H1 (cell line): ENCODE data around the gene GAB2. TPM values are rescaled to one million over a fixed set of nuclear protein-coding genes. Genes with fewer than 3 reads are reported as not detected.

Source experiments
- CTCF ChIA-PET: fragments of 300-600 bp; sonication (Branson Sonifier 250); formaldehyde crosslinking; loops from one replicate; lab custom pipeline; 2021; ENCODE audit not compliant: partially characterized antibody; lab: Charles Lee
- POLR2A ChIA-PET: fragments of 300-600 bp; sonication (Branson Sonifier 250); formaldehyde crosslinking; loops from one replicate; lab custom pipeline; 2021; ENCODE audit warnings: inconsistent platforms; ENCODE audit not compliant: partially characterized antibody; lab: Charles Lee
- DNase-seq, 2 experiments: peaks; one replicate each; pipeline versions ENCODE4 v3.0.0 to v3.0.0-alpha.2; 2010 to 2022; ENCODE audit warnings: low spot score in 2 of 2, low read depth in 1 of 2, mixed read lengths in 1 of 2
- FAIRE-seq: peaks from 2 replicates; lab custom pipeline; 2011; peaks lifted over from hg19 to GRCh38; lab: Jason Lieb, UNC
- H2AFZ ChIP-seq: 2 replicates; pipeline ENCODE4 v1.8.1; 2012; ENCODE audit warnings: low read length, inconsistent platforms
- H2AK5ac ChIP-seq: 2 replicates; pipeline ENCODE4 v1.6.1; 2013; ENCODE audit warnings: low read depth, low read length
- H2BK120ac ChIP-seq: replicated peaks from 2 replicates; pipeline ENCODE3; 2013; ENCODE audit warnings: low read depth, low read length, inconsistent platforms
- H2BK12ac ChIP-seq: 2 replicates; pipeline ENCODE4 v1.6.1; 2013; ENCODE audit warnings: low read depth, low read length
- H2BK15ac ChIP-seq: 2 replicates; pipeline ENCODE4 v1.6.1; 2013; ENCODE audit warnings: low read length
- H2BK20ac ChIP-seq: 2 replicates; pipeline ENCODE4 v1.6.1; 2013; ENCODE audit warnings: low read length
- H2BK5ac ChIP-seq: 2 replicates; pipeline ENCODE4 v1.6.1; 2013; ENCODE audit warnings: low read depth, low read length
- H3K14ac ChIP-seq: 2 replicates; pipeline ENCODE4 v1.6.1; 2013; ENCODE audit warnings: inconsistent platforms; ENCODE audit not compliant: insufficient read length
- H3K18ac ChIP-seq: 2 replicates; pipeline ENCODE4 v1.6.1; 2013; ENCODE audit warnings: low read length; ENCODE audit errors: extremely low read depth
- H3K23ac ChIP-seq: 2 replicates; pipeline ENCODE4 v1.6.1; 2013; ENCODE audit warnings: inconsistent platforms; ENCODE audit not compliant: insufficient read length
- H3K23me2 ChIP-seq: 2 replicates; pipeline ENCODE4 v1.6.1; 2013; ENCODE audit warnings: low read depth, low read length
- H3K27ac ChIP-seq: 2 replicates; pipeline ENCODE4 v1.6.1; 2011; ENCODE audit warnings: low read depth, low read length, inconsistent platforms
- H3K27me3 ChIP-seq, 4 experiments: replicated peaks in 1 of 4; 1 replicate in 1 of 4; 2 replicates in 3 of 4; pipeline versions ENCODE4 v1.6.1 to v1.8.1; 2011 to 2013; ENCODE audit warnings: low read length in 3 of 4, mild to moderate bottlenecking in 3 of 4, inconsistent platforms in 2 of 4, mixed read lengths in 2 of 4, moderate library complexity in 1 of 4; ENCODE audit not compliant: control insufficient read depth in 3 of 4, insufficient read depth in 3 of 4; ENCODE audit errors: extremely low read depth in 1 of 4
- H3K36me3 ChIP-seq, 4 experiments: 2 replicates each; pipeline versions ENCODE4 v1.6.1 to v1.8.1; 2011 to 2013; ENCODE audit warnings: mild to moderate bottlenecking in 4 of 4, low read length in 3 of 4, moderate library complexity in 2 of 4, control low read depth in 1 of 4, inconsistent platforms in 1 of 4; ENCODE audit not compliant: insufficient read depth in 4 of 4, control insufficient read depth in 2 of 4
- H3K4ac ChIP-seq: replicated peaks from 2 replicates; pipeline ENCODE3; 2013; ENCODE audit warnings: low read length, low read depth, mixed read lengths, inconsistent platforms; ENCODE audit not compliant: insufficient read length
- H3K4me1 ChIP-seq, 4 experiments: replicated peaks in 1 of 4; 1 replicate in 1 of 4; 2 replicates in 3 of 4; pipeline versions ENCODE4 v1.6.1 to v1.8.1; 2011 to 2013; ENCODE audit warnings: low read length in 3 of 4, inconsistent platforms in 2 of 4, mixed read lengths in 1 of 4; ENCODE audit not compliant: insufficient read depth in 4 of 4, control insufficient read depth in 3 of 4
- H3K4me2 ChIP-seq, 2 experiments: 2 replicates each; pipeline versions ENCODE4 v1.6.1 to v1.8.1; 2011 to 2013; ENCODE audit warnings: low read depth in 2 of 2, low read length in 2 of 2, control low read depth in 1 of 2, inconsistent platforms in 1 of 2, mild to moderate bottlenecking in 1 of 2; ENCODE audit not compliant: insufficient read depth in 1 of 2
- H3K4me3 ChIP-seq, 4 experiments: fragments of 200-600, 300-600 bp in 1 of 4; sonication (generic), shearing (Covaris generic), sonication (Bioruptor Twin) in 1 of 4; 2 replicates each; pipeline versions ENCODE4 v1.5.1 to v1.8.1; 2011 to 2016; ENCODE audit warnings: low read length in 4 of 4, low read depth in 3 of 4, control low read depth in 2 of 4, inconsistent platforms in 2 of 4, mild to moderate bottlenecking in 2 of 4, mixed read lengths in 1 of 4, moderate library complexity in 1 of 4; ENCODE audit not compliant: insufficient read depth in 2 of 4; ENCODE audit errors: extremely low read depth in 1 of 4
- H3K56ac ChIP-seq: replicated peaks from 2 replicates; pipeline ENCODE3; 2013; ENCODE audit warnings: low read depth, mild to moderate bottlenecking, mixed read lengths, low read length, inconsistent platforms; ENCODE audit not compliant: insufficient read length
- H3K79me1 ChIP-seq: 2 replicates; pipeline ENCODE4 v1.6.1; 2013; ENCODE audit warnings: low read depth, low read length, control low read depth
- H3K79me2 ChIP-seq, 2 experiments: 2 replicates each; pipeline versions ENCODE4 v1.6.1 to v1.8.1; 2012 to 2013; ENCODE audit warnings: low read length in 2 of 2, mild to moderate bottlenecking in 2 of 2, inconsistent platforms in 1 of 2; ENCODE audit not compliant: insufficient read depth in 2 of 2, control insufficient read depth in 1 of 2
- H3K9ac ChIP-seq, 4 experiments: replicated peaks in 1 of 4; 1 replicate in 1 of 4; 2 replicates in 3 of 4; pipeline versions ENCODE4 v1.6.1 to v1.8.1; 2011 to 2013; ENCODE audit warnings: low read depth in 3 of 4, low read length in 3 of 4, control low read depth in 2 of 4, mild to moderate bottlenecking in 2 of 4, moderate library complexity in 2 of 4, inconsistent platforms in 1 of 4; ENCODE audit errors: extremely low read depth in 1 of 4
- H3K9me3 ChIP-seq, 2 experiments: 2 replicates each; pipeline versions ENCODE4 v1.6.1 to v1.8.1; 2012 to 2013; ENCODE audit warnings: mild to moderate bottlenecking in 2 of 2, moderate library complexity in 2 of 2, control low read depth in 1 of 2, inconsistent platforms in 1 of 2, low read depth in 1 of 2, low read length in 1 of 2, mixed read lengths in 1 of 2; ENCODE audit not compliant: insufficient read depth in 2 of 2
- H4K20me1 ChIP-seq, 2 experiments: replicated peaks in 1 of 2; 2 replicates each; pipeline versions ENCODE3 to v1.8.1; 2011 to 2013; ENCODE audit warnings: inconsistent platforms in 2 of 2, low read length in 2 of 2, mild to moderate bottlenecking in 1 of 2; ENCODE audit not compliant: insufficient read depth in 2 of 2, control insufficient read depth in 1 of 2
- H4K5ac ChIP-seq: 2 replicates; pipeline ENCODE4 v1.6.1; 2013; ENCODE audit warnings: low read length, low read depth, mixed read lengths, inconsistent platforms; ENCODE audit not compliant: insufficient read length
- H4K8ac ChIP-seq: 2 replicates; pipeline ENCODE4 v1.8.0; 2013; ENCODE audit warnings: mild to moderate bottlenecking, moderate library complexity, low read length, inconsistent platforms; ENCODE audit not compliant: insufficient read depth; ENCODE audit errors: extremely low read depth
- H4K91ac ChIP-seq: replicated peaks from 2 replicates; pipeline ENCODE3; 2013; ENCODE audit warnings: low read length, mixed read lengths, inconsistent platforms; ENCODE audit not compliant: insufficient read length
- KDM4A ChIP-seq: IDR thresholded peaks from one replicate; pipeline ENCODE4 v1.7.1; 2012; ENCODE audit warnings: low read depth, mild to moderate bottlenecking, moderate library complexity, low read length, inconsistent platforms; ENCODE audit not compliant: severe bottlenecking
- NANOG ChIP-seq: IDR thresholded peaks from 2 replicates; pipeline ENCODE4 v1.6.1; 2011; ENCODE audit warnings: low read length, low read depth, mild to moderate bottlenecking, inconsistent platforms; ENCODE audit not compliant: insufficient read depth, poor library complexity, severe bottlenecking
- WGBS, 2 experiments: shearing (Covaris generic) in 1 of 2; methylation state at CpG; one replicate each; pipeline versions ENCODE4 v1.1.6 to v1.1.7; 2013 to 2015; ENCODE audit warnings: low lambda C conversion rate in 2 of 2, mixed read lengths in 2 of 2, inconsistent platforms in 1 of 2, low coverage in 1 of 2, missing lambda C conversion rate in 1 of 2; ENCODE audit not compliant: insufficient replicate concordance in 2 of 2, insufficient coverage in 1 of 2, insufficient read length in 1 of 2; ENCODE audit errors: extremely low coverage in 1 of 2, missing lambda C conversion rate in 1 of 2; 5-methylcytosine and 5-hydroxymethylcytosine counted together
- polyA plus RNA-seq, 7 experiments: library from polyadenylated mRNA; depleted of rRNA in 3 of 7; stranded (reverse) in 5 of 7; unstranded in 2 of 7; fragments of >200 nt in 5 of 7; fragments of 200-250 nt in 2 of 7; gene quantifications; 1 replicate in 5 of 7; 2 replicates in 1 of 7; 4 replicates in 1 of 7; pipeline versions ENCODE4 v1.2.1 to v1.2.3, GENCODE V29; 2011 to 2013; ENCODE audit warnings: missing spikeins in 2 of 7, mixed read lengths in 2 of 7
- total RNA-seq: library from RNA; stranded (reverse); fragmentation: NEBNext Ultra II Directional; extraction: Animal tissue kit (Norgen Biotek cat#: 25700); gene quantifications from 2 replicates; pipeline ENCODE4 v1.2.1, GENCODE V29; 2021

The GAB2 gene
- total and polyA plus RNA-seq, 2 of the 8 experiments (the other 6 are each of a cell fraction or from before 2014, with no cell fraction given), result 6.3 to 14.0 TPM

DNA sequence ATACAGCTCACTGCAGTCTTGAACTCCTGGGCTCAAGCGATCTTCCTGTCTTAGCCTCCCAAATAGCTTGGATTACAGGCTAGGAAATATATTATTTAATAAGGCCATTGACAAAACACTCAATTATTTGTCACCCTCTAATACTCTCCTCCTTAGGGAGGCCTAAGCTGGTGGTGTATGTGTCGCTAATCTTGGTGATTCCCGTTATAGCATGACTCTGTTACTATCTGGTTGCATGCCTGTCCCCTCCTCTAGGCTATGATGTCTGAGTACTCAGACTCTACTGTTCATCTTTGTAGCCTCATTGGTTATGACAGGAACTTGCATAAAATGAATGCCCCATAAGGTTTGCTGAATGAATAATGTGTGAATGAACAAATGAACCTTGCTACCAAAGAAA lies 141.3 kb downstream of the GAB2 start:
- Histone ChIP-seq H3K9me3 (peaks cover 17 to 26% of the 10 kb centered on the region in 2 experiments), H4K8ac (no peak overlapping the region), H2BK12ac (no peak overlapping the region), H3K4me3 (no peak overlapping the region), H3K56ac (no peak overlapping the region), H4K91ac (no peak overlapping the region), H3K79me1 (no peaks in the 10 kb centered on the region), H3K14ac (no peak overlapping the region), H3K18ac (no peak overlapping the region), H3K23ac (no peak overlapping the region), H2BK120ac (no peak overlapping the region), H2AFZ (no peak overlapping the region), H3K4ac (no peak overlapping the region), H2BK5ac (no peak overlapping the region), H2BK20ac (no peak overlapping the region), H3K27ac (no peak overlapping the region), H4K5ac (no peak overlapping the region), H3K27me3 (no peaks in the 10 kb centered on the region), H3K36me3 (peaks cover 0 to 10% (median 0%) of the 10 kb centered on the region in 4 experiments; a peak in 3 of 8 replicates), H3K23me2 (no peaks in the 10 kb centered on the region; the same call in 1 of the 2 replicates), H3K4me1 (no peaks in the 10 kb centered on the region), H2AK5ac (no peak overlapping the region), H4K20me1 (no peaks in the 10 kb centered on the region), H3K9ac (no peak overlapping the region), H2BK15ac (no peak overlapping the region), H3K79me2 (no peaks in the 10 kb centered on the region), H3K4me2 (no peak overlapping the region)
- FAIRE-seq (no peak), DNase-seq (no peak)
- POLR2A ChIA-PET, result no interaction called here
- 95% methylated on average over 3 of the region's 3 CpGs; no CpG with 5 or more reads in 1 of the 2 experiments for WGBS, 2 experiments
- no peak for TF ChIP-seq NANOG
- TF ChIP-seq KDM4A, result no peak
- CTCF ChIA-PET, result interaction anchor here (1.0 to 1.8 kb wide), 2 partner anchors 10 to 12 kb away, joined by 5 to 6 read pairs; no protein-coding TSS in a partner anchor
